IPS DF 19.7 (cell line): ENCODE results near the gene ABCB10.

Experiments used
- DNase-seq: peaks from one replicate; pipeline ENCODE4 v3.0.0-alpha.2; 2013; ENCODE audit warnings: low read depth, low spot score

Gene ABCB10

GRCh38 chr1:229474509-229474908 is 84.0 kb downstream of the ABCB10 start:
- no peak for DNase-seq

- no peak for DNase-seq
These were observed 87.3 kb downstream of the ABCB10 start for GRCh38 chr1:229471175-229471574.

GRCh38 chr1:229470406-229471043 is 88.0 kb downstream of the ABCB10 start:
- DNase-seq = no peak

GRCh38 chr1:229466887-229467286 is 91.6 kb downstream of the ABCB10 start:
- DNase-seq = no peak
